Right renal cortex interstitium (tissue), 3 donors: ENCODE results near the gene CDK13. TPM values are rescaled to one million over a fixed set of nuclear protein-coding genes. Genes with fewer than 3 reads are reported as not detected.
"Not testable (repeated sequence)": the region's sequence is repeated elsewhere in the genome, so short reads cannot be mapped to it uniquely, and the experiment has no call there.

Experiments used
- DNase-seq, 3 donors: peaks; one replicate each; pipeline ENCODE4 v3.0.0-alpha.2; 2013; ENCODE audit warnings: low read depth in 3 of 3, low spot score in 2 of 3
- polyA plus RNA-seq, 3 donors: library from polyadenylated mRNA; unstranded; fragments of 120-200 nt; gene quantifications; one replicate each; pipeline ENCODE4 v1.2.1, GENCODE V29; 2013; ENCODE audit not compliant: insufficient read length in 3 of 3

CDK13 gene
- 10 to 100 TPM; 60.7 to 72.6 (median 66.1) TPM for polyA plus RNA-seq

DNA sequence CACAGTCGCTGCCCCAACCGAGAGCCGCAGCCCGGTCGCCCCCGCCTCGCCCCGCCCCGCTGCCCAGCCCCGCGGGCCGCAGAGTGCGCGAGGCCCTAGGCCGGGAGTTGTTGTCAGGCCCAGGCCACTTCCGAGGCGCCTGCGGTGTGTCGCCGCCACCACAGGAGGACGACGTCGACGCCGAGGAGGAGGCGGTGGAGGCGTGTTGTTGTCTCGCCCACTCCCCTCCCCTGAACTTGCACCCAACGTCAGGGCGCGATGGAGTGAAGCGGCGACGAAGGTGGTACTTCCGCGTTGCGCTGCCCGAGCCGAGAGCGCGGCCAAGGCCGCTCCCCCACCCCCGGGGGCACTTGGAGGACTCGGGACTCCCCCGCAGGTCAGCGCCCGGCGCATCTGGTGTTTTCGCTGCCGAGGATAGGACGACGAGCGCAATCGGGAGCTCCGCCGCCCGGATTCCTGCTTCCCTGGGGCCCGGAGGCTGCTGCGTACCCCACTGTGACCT is at the start of gene CDK13:
CDK13 (plus strand) TSS at position 286 of the 502 bp plus-strand sequence. CDS start 386 bp downstream, outside the sequence.
- DNase-seq: peak in 1 of 3 donors; percentile 61

GRCh38 chr7:39904077-39904486 is 46.0 kb upstream of the CDK13 start:
- DNase-seq: no peak

- no peak for DNase-seq
Observed at GRCh38 chr7:39908141-39908540, 41.9 kb upstream of the CDK13 start.

- DNase-seq: no peak
Observed at GRCh38 chr7:39908973-39909372, 41.1 kb upstream of the CDK13 start.

GRCh38 chr7:39909526-39909925 is 40.5 kb upstream of the CDK13 start:
- no peak for DNase-seq

GRCh38 chr7:39910108-39910869 is 39.8 kb upstream of the CDK13 start:
- DNase-seq: no peak

GRCh38 chr7:39911167-39911566 is 38.9 kb upstream of the CDK13 start:
- no peak for DNase-seq

GRCh38 chr7:39915847-39916246 is 34.2 kb upstream of the CDK13 start:
- not testable (repeated sequence) for DNase-seq

- DNase-seq: no peak
Observed at GRCh38 chr7:39919646-39920045, 30.4 kb upstream of the CDK13 start.

GRCh38 chr7:39921506-39922175 is 28.4 kb upstream of the CDK13 start:
- DNase-seq: no peak

DNA sequence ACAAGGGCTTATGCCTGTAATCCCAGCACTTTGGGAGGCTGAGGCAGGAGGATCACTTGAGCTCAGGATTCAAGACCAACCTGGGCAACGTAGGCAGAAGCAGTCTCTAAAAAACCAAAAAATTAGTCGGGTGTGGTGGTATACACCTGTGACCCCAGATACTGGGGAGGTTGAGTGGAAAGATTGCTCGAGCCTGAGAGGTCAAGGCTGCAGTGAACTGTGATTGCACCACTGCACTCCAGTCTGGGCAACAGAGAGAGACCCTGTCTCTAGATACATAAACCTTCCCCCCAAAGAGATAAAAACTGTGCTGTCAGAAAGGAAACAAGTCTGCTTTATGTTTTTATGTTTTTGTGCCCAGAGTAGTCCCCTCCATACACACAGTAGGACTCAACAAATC is 27.5 kb upstream of the CDK13 start:
- no peak for DNase-seq

DNA sequence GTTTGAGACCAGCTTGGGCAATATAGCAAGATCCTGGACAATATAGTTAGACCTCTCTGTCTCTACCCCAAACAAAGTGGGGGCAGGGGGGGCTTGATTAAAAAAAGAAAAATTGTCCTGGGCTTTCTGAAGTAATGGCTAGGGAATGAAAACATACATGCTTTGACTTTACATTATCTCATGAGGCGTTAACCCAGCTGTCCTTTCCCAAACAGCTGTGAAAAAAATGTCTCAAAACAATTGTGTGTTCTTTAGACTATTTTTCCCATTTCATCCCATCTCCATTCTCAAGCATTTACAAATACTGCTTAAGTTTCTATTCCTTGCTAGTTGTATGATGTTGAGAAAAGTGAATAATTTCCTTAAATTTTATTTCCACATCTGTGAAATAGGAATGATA is 27.0 kb upstream of the CDK13 start:
- DNase-seq: no peak

GRCh38 chr7:39924122-39924521 is 25.9 kb upstream of the CDK13 start:
- DNase-seq: no peak

- DNase-seq: no peak
Observed at GRCh38 chr7:39926111-39926510, 23.9 kb upstream of the CDK13 start.

GRCh38 chr7:39927018-39927417 is 23.0 kb upstream of the CDK13 start:
- no peak for DNase-seq

- no peak for DNase-seq
Observed at GRCh38 chr7:39934132-39934531, 15.9 kb upstream of the CDK13 start.

DNA sequence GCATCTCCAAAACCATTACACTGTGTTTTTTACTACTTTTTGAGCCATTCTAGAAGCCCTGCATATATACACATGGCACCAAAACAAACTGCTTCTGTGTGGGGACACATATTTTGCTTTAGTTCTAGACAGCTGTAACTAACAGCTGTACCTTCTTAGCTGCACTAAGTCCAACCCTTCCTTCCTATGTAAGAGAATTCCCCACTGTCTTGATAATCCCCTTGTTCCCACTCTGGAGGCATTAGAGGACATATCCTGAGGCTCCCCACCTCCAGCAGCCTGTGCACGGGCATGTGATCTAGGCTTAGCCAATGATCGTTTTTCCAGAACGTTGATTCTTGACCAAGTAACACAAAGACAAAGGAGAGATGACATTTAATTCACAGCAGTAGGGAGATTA is 13.3 kb upstream of the CDK13 start:
- DNase-seq: no peak

- no peak for DNase-seq
Observed at GRCh38 chr7:39937366-39938153, 12.5 kb upstream of the CDK13 start.

DNA sequence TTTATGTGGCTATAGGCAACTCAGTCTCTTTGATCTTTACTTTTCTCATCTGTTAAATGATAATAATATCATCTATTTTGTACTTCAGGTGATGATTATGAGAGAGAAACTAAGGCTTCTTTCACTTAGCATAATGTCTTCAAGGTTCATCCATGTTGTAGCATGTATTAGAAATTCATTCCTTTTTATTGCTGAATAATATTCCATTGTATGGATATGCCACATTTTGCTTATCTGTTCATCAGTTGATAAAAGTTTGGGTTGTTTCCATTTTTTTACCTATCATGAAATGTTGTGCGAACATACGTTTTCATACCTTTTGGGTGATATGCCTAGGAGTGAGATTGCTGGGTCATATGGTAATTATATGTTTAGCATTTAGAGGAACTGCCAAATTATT is 7.2 kb upstream of the CDK13 start:
- DNase-seq: no peak

GRCh38 chr7:39946693-39947092 is 3.4 kb upstream of the CDK13 start:
- no peak for DNase-seq

DNA sequence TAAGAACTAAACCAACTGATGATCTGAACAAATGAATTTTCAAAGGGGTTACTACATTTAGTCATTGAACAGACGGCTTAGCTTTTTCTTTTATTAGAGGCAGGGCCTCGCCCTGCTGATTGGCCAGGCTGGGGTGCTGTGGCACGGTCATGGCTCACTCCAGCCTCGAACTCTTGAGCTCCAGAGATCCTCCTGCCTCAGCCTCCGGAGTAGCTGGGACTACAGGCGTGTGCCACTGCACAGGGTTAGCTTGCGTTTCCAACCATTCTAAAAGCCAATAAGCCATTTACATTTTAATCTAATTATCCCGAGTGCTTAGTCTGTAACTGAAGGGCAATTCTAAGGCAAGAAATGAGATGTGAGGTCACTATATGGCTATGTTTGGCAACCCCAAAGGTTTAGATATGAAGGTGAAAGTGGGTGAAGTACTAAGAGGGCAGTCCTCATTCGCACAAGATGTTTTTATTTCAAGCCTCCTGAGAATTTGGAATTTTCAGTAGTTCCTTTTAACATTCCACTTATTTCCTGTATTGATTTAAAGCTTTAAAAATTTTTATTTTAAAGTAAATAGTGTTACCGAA is 1.6 kb upstream of the CDK13 start:
- no peak for DNase-seq
